HEK293 (cell line): Measurements from ENCODE around the gene MCRIP2.
A peak's percentile ranks its signal among the peaks of the same experiment; 100 is the strongest.

Experiments used
- BCL11B ChIP-seq: fragments of 450-650 bp; formaldehyde crosslinking; IDR thresholded peaks from 2 replicates; pipeline ENCODE4 v1.5.1; 2016; ENCODE audit warnings: low read depth, missing biosample characterization, missing genetic modification characterization
- GFI1B ChIP-seq: fragments of 450-650 bp; formaldehyde crosslinking; IDR thresholded peaks from 2 replicates; pipeline ENCODE4 v1.5.1; 2016; ENCODE audit warnings: missing biosample characterization, missing genetic modification characterization
- GLIS1 ChIP-seq: fragments of 450-650 bp; formaldehyde crosslinking; IDR thresholded peaks from 2 replicates; pipeline ENCODE4 v1.5.1; 2016; ENCODE audit warnings: missing biosample characterization, missing genetic modification characterization
- HOXA7 ChIP-seq: sonication (generic); formaldehyde crosslinking; IDR thresholded peaks from 2 replicates; pipeline ENCODE4 v1.8.1; 2022; ENCODE audit warnings: missing genetic modification reagents, borderline replicate concordance
- PRDM1 ChIP-seq: fragments of 450-650 bp; formaldehyde crosslinking; IDR thresholded peaks from 2 replicates; pipeline ENCODE4; 2016; ENCODE audit warnings: missing biosample characterization, missing genetic modification characterization
- ZBTB17 ChIP-seq: fragments of 450-650 bp; formaldehyde crosslinking; IDR thresholded peaks from 2 replicates; pipeline ENCODE4 v1.5.1; 2016; ENCODE audit warnings: missing biosample characterization, missing genetic modification characterization
- ZFP69B ChIP-seq: fragments of 450-650 bp; formaldehyde crosslinking; IDR thresholded peaks from 2 replicates; pipeline ENCODE4 v1.5.1; 2016; ENCODE audit warnings: missing biosample characterization, missing genetic modification characterization
- ZIC2 ChIP-seq: fragments of 450-650 bp; formaldehyde crosslinking; IDR thresholded peaks from 2 replicates; pipeline ENCODE4 v1.5.1; 2016; ENCODE audit warnings: missing biosample characterization, missing genetic modification characterization
- ZNF155 ChIP-seq: fragments of 450-650 bp; formaldehyde crosslinking; IDR thresholded peaks from 2 replicates; pipeline ENCODE4 v1.5.1; 2016; ENCODE audit warnings: missing biosample characterization, missing genetic modification characterization
- ZNF174 ChIP-seq: fragments of 450-650 bp; formaldehyde crosslinking; IDR thresholded peaks from 2 replicates; pipeline ENCODE4 v1.5.0; 2017; ENCODE audit warnings: missing biosample characterization, mild to moderate bottlenecking, missing genetic modification characterization
- ZNF23 ChIP-seq: fragments of 450-650 bp; formaldehyde crosslinking; IDR thresholded peaks from 2 replicates; pipeline ENCODE4 v1.5.1; 2016; ENCODE audit warnings: missing biosample characterization, missing genetic modification characterization, borderline replicate concordance
- ZNF292 ChIP-seq: fragments of 450-650 bp; formaldehyde crosslinking; IDR thresholded peaks from 2 replicates; pipeline ENCODE4 v1.5.1; 2016; ENCODE audit warnings: low read depth, missing biosample characterization, missing genetic modification characterization, borderline replicate concordance
- ZNF350 ChIP-seq: fragments of 450-650 bp; formaldehyde crosslinking; IDR thresholded peaks from 2 replicates; pipeline ENCODE4 v1.5.0; 2017; ENCODE audit warnings: missing biosample characterization, mild to moderate bottlenecking, missing genetic modification characterization
- ZNF37A ChIP-seq: fragments of 450-650 bp; IDR thresholded peaks from 2 replicates; pipeline ENCODE4 v1.5.1; 2018; ENCODE audit warnings: missing biosample characterization, missing genetic modification characterization
- ZNF391 ChIP-seq: fragments of 450-650 bp; formaldehyde crosslinking; IDR thresholded peaks from 2 replicates; pipeline ENCODE4 v1.5.1; 2016; ENCODE audit warnings: low read depth, missing biosample characterization, missing genetic modification characterization, borderline replicate concordance
- ZNF416 ChIP-seq: fragments of 450-650 bp; formaldehyde crosslinking; IDR thresholded peaks from 2 replicates; pipeline ENCODE4 v1.5.1; 2016; ENCODE audit warnings: missing biosample characterization, missing genetic modification characterization
- ZNF426 ChIP-seq: fragments of 450-650 bp; formaldehyde crosslinking; IDR thresholded peaks from 2 replicates; pipeline ENCODE4 v1.5.1; 2017; ENCODE audit warnings: missing biosample characterization, missing genetic modification characterization, mild to moderate bottlenecking, inconsistent platforms, moderate library complexity
- ZNF473 ChIP-seq: fragments of 450-650 bp; formaldehyde crosslinking; IDR thresholded peaks from 2 replicates; pipeline ENCODE4 v1.5.1; 2017; ENCODE audit warnings: missing biosample characterization, missing genetic modification characterization
- ZNF530 ChIP-seq: fragments of 450-650 bp; formaldehyde crosslinking; IDR thresholded peaks from 2 replicates; pipeline ENCODE4 v1.5.1; 2016; ENCODE audit warnings: low read depth, missing biosample characterization, missing genetic modification characterization
- ZNF707 ChIP-seq: fragments of 450-650 bp; formaldehyde crosslinking; IDR thresholded peaks from 2 replicates; pipeline ENCODE4 v1.5.1; 2016; ENCODE audit warnings: missing biosample characterization, missing genetic modification characterization
- ZNF785 ChIP-seq: fragments of 450-650 bp; formaldehyde crosslinking; IDR thresholded peaks from 2 replicates; pipeline ENCODE4 v1.5.1; 2016; ENCODE audit warnings: missing biosample characterization, missing genetic modification characterization
- ZSCAN16 ChIP-seq: fragments of 450-650 bp; formaldehyde crosslinking; IDR thresholded peaks from 2 replicates; pipeline ENCODE4 v1.5.1; 2016; ENCODE audit warnings: missing biosample characterization, missing genetic modification characterization
- TF ChIP-seq, protein P1 (sequence below): fragments of 450-650 bp; formaldehyde crosslinking; IDR thresholded peaks from 2 replicates; pipeline ENCODE4 v1.5.1; 2016; ENCODE audit warnings: missing biosample characterization, missing genetic modification characterization
- TF ChIP-seq, protein P2 (sequence below): fragments of 450-650 bp; formaldehyde crosslinking; IDR thresholded peaks from 2 replicates; pipeline ENCODE4 v1.5.1; 2016; ENCODE audit warnings: missing biosample characterization, missing genetic modification characterization
- TF ChIP-seq, protein P3 (sequence below): fragments of 450-650 bp; formaldehyde crosslinking; IDR thresholded peaks from 2 replicates; pipeline ENCODE4 v1.5.1; 2016; ENCODE audit warnings: missing biosample characterization, missing genetic modification characterization, low read depth
- TF ChIP-seq, protein P4 (sequence below): fragments of 450-650 bp; formaldehyde crosslinking; IDR thresholded peaks from 2 replicates; pipeline ENCODE4 v1.5.1; 2016; ENCODE audit warnings: missing biosample characterization, missing genetic modification characterization
- TF ChIP-seq, protein P5 (sequence below): fragments of 450-650 bp; formaldehyde crosslinking; conservative IDR thresholded peaks from 2 replicates; pipeline ENCODE4 v1.5.1; 2016; ENCODE audit warnings: low read depth, missing biosample characterization, missing genetic modification characterization
- TF ChIP-seq, protein P6 (sequence below): fragments of 450-650 bp; formaldehyde crosslinking; IDR thresholded peaks from 2 replicates; pipeline ENCODE4 v1.5.1; 2016; ENCODE audit warnings: missing biosample characterization, missing genetic modification characterization

MCRIP2 gene

DNA sequence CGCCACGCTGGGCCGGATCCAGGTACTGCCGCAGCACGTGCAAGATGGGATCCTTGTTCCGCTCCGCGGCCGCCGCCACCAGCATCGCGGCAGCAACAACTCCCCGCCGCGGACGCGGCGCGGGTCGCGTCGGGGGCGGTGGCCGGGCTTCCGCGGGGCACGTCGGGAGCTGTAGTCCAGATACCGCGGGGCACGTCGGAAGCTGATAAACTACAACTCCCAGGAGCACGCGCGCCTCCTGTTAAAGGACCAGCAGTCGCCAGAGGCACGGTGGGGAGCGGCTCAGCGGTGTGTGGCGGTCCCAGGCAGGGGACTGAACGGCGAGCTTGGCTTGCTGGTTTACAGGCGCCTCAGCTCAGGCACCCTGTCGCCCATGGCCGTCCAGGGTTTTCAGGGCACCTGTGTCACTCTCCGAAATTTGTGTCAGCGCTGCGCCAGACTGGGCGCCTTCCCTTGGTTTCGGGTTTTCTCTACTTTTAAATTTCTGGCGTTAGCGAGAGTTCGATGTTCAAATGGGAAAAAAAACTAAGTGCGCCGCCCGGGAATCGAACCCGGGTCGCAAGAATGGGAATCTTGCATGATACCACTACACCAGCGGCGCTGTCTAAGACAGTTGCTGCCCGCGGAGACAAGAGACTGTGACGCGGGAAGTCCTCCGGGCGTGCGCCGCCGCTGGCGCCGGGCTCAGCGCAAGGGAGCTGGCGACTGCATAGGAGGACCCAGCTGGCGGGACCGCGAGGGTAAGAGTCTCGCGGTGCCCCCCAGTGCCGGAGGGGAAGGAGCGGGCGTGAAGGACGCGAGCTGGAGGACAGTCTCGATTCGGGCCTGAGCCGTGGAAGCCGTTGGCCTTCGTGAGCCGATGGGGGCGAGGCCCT lies 5.2 kb upstream of the MCRIP2 start, which contains the start of gene METTL26 (continued):
- TF ChIP-seq, protein P1, sequence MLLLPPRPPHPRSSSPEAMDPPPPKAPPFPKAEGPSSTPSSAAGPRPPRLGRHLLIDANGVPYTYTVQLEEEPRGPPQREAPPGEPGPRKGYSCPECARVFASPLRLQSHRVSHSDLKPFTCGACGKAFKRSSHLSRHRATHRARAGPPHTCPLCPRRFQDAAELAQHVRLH (tag by site-specific recombination): peak; percentile 62
- TF ChIP-seq ZNF707 (tag by site-specific recombination): no peak
- no peak for TF ChIP-seq ZNF155 (tag by site-specific recombination)
- TF ChIP-seq ZNF23 (tag by site-specific recombination): no peak
- no peak for TF ChIP-seq ZNF292 (tag by site-specific recombination)
- TF ChIP-seq ZIC2 (tag by site-specific recombination): peak; percentile 82
- TF ChIP-seq BCL11B: no peak
- TF ChIP-seq ZSCAN16 (tag by site-specific recombination): no peak
- TF ChIP-seq, protein P2, sequence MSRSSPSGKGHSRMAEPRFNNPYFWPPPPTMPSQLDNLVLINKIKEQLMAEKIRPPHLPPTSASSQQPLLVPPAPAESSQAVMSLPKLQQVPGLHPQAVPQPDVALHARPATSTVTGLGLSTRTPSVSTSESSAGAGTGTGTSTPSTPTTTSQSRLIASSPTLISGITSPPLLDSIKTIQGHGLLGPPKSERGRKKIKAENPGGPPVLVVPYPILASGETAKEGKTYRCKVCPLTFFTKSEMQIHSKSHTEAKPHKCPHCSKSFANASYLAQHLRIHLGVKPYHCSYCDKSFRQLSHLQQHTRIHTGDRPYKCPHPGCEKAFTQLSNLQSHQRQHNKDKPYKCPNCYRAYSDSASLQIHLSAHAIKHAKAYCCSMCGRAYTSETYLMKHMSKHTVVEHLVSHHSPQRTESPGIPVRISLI: peak; percentile 91; the same call in 1 of the 2 replicates
- no peak for TF ChIP-seq ZNF37A (tag by site-specific recombination)
- TF ChIP-seq, protein P3, sequence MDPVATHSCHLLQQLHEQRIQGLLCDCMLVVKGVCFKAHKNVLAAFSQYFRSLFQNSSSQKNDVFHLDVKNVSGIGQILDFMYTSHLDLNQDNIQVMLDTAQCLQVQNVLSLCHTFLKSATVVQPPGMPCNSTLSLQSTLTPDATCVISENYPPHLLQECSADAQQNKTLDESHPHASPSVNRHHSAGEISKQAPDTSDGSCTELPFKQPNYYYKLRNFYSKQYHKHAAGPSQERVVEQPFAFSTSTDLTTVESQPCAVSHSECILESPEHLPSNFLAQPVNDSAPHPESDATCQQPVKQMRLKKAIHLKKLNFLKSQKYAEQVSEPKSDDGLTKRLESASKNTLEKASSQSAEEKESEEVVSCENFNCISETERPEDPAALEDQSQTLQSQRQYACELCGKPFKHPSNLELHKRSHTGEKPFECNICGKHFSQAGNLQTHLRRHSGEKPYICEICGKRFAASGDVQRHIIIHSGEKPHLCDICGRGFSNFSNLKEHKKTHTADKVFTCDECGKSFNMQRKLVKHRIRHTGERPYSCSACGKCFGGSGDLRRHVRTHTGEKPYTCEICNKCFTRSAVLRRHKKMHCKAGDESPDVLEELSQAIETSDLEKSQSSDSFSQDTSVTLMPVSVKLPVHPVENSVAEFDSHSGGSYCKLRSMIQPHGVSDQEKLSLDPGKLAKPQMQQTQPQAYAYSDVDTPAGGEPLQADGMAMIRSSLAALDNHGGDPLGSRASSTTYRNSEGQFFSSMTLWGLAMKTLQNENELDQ (tag by site-specific recombination): no peak
- TF ChIP-seq ZNF174 (tag by site-specific recombination): no peak
- TF ChIP-seq ZNF426 (tag by site-specific recombination): no peak; the same call in 1 of the 2 replicates
- no peak for TF ChIP-seq ZNF530 (tag by site-specific recombination)
- TF ChIP-seq ZNF473 (tag by site-specific recombination): no peak
- TF ChIP-seq HOXA7 (CRISPR knock-in tag): no peak
- TF ChIP-seq, protein P4, sequence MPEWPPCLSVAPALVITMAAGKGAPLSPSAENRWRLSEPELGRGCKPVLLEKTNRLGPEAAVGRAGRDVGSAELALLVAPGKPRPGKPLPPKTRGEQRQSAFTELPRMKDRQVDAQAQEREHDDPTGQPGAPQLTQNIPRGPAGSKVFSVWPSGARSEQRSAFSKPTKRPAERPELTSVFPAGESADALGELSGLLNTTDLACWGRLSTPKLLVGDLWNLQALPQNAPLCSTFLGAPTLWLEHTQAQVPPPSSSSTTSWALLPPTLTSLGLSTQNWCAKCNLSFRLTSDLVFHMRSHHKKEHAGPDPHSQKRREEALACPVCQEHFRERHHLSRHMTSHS: no peak
- no peak for TF ChIP-seq GFI1B (tag by site-specific recombination)
- TF ChIP-seq ZBTB17 (tag by site-specific recombination): peak; percentile 93
- TF ChIP-seq PRDM1 (tag by site-specific recombination): peak; percentile 81
- TF ChIP-seq GLIS1 (tag by site-specific recombination): no peak; the same call in 1 of the 2 replicates
- peak; percentile 97 for TF ChIP-seq ZNF391 (tag by site-specific recombination)
- TF ChIP-seq, protein P5, sequence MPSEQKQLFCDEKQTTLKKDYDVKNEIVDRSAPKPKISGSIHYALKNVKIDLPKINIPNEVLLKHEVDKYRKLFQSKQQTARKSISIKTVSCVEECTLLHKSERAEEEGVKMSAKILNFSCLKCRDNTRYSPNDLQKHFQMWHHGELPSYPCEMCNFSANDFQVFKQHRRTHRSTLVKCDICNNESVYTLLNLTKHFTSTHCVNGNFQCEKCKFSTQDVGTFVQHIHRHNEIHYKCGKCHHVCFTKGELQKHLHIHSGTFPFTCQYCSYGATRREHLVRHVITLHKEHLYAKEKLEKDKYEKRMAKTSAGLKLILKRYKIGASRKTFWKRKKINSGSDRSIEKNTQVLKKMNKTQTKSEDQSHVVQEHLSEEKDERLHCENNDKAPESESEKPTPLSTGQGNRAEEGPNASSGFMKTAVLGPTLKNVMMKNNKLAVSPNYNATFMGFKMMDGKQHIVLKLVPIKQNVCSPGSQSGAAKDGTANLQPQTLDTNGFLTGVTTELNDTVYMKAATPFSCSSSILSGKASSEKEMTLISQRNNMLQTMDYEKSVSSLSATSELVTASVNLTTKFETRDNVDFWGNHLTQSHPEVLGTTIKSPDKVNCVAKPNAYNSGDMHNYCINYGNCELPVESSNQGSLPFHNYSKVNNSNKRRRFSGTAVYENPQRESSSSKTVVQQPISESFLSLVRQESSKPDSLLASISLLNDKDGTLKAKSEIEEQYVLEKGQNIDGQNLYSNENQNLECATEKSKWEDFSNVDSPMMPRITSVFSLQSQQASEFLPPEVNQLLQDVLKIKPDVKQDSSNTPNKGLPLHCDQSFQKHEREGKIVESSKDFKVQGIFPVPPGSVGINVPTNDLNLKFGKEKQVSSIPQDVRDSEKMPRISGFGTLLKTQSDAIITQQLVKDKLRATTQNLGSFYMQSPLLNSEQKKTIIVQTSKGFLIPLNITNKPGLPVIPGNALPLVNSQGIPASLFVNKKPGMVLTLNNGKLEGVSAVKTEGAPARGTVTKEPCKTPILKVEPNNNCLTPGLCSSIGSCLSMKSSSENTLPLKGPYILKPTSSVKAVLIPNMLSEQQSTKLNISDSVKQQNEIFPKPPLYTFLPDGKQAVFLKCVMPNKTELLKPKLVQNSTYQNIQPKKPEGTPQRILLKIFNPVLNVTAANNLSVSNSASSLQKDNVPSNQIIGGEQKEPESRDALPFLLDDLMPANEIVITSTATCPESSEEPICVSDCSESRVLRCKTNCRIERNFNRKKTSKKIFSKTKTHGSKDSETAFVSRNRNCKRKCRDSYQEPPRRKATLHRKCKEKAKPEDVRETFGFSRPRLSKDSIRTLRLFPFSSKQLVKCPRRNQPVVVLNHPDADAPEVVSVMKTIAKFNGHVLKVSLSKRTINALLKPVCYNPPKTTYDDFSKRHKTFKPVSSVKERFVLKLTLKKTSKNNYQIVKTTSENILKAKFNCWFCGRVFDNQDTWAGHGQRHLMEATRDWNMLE (tag by site-specific recombination): no peak
- no peak for TF ChIP-seq ZNF350 (tag by site-specific recombination)
- no peak for TF ChIP-seq ZNF416 (tag by site-specific recombination)
- TF ChIP-seq, protein P6, sequence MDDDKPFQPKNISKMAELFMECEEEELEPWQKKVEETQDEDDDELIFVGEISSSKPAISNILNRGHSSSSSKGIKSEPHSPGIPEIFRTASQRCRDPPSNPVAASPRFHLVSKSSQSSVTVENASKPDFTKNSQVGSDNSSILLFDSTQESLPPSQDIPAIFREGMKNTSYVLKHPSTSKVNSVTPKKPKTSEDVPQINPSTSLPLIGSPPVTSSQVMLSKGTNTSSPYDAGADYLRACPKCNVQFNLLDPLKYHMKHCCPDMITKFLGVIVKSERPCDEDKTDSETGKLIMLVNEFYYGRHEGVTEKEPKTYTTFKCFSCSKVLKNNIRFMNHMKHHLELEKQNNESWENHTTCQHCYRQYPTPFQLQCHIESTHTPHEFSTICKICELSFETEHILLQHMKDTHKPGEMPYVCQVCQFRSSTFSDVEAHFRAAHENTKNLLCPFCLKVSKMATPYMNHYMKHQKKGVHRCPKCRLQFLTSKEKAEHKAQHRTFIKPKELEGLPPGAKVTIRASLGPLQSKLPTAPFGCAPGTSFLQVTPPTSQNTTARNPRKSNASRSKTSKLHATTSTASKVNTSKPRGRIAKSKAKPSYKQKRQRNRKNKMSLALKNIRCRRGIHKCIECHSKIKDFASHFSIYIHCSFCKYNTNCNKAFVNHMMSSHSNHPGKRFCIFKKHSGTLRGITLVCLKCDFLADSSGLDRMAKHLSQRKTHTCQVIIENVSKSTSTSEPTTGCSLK: no peak
- 0 out of 2 replicates have a peak, but pooled peaks have one; percentile 42 for TF ChIP-seq ZNF785 (tag by site-specific recombination)
- peak; percentile 58 for TF ChIP-seq ZFP69B
